ENCODE measurements around the gene FAM107B. TPM values are rescaled to one million over a fixed set of nuclear protein-coding genes. Genes with fewer than 3 reads are reported as not detected.

FAM107B gene
- total RNA-seq, 1 experiment from 2014 or later: 24.5 TPM

GRCh38 chr10:14658331-14659127 is 116.2 kb downstream of the FAM107B start:
- Mint-ChIP-seq H3K27me3 (ENCODE audit: low read depth) (0 out of 2 replicates have a peak, but pooled peaks cover 2% of the 10 kb centered on the region), H3K27ac (no peak overlapping the region), H3K36me3 (ENCODE audit: insufficient read depth in 1 of 3, low read depth in 3 of 3) (no peaks in the 10 kb centered on the region; a peak in 1 of 7 replicates), H3K9me3 (no peaks in the 10 kb centered on the region), H3K4me1 (peaks cover 19 to 26% of the 10 kb centered on the region in 2 experiments), H3K4me3 (no peak overlapping the region)
- H2BK120ac ChIP-seq (ENCODE audit: low read depth, low read length, poor library complexity, severe bottlenecking): no peak overlapping the region
- no peaks in the 10 kb centered on the region for H3K79me1 ChIP-seq (ENCODE audit: insufficient read depth, low read depth, low read length, poor library complexity, severe bottlenecking)
- no peak overlapping the region for H3K23ac ChIP-seq (ENCODE audit: insufficient read length, low read depth, low read length)
- H4K8ac ChIP-seq (replicated peaks; ENCODE audit: insufficient read length, low read depth, low read length): no peak overlapping the region
- TF ChIP-seq CTCF (conservative IDR thresholded peaks at IDR 0.05): no peak
- no peaks in the 10 kb centered on the region for H3K27me3 ChIP-seq (ENCODE audit: insufficient read depth, low read length)
- no peaks in the 10 kb centered on the region for H3K23me2 ChIP-seq (ENCODE audit: insufficient read length, low read depth, low read length, poor library complexity, severe bottlenecking)
- H2BK15ac ChIP-seq (ENCODE audit: low read depth, low read length): no peak overlapping the region
- no peak overlapping the region for H3K18ac ChIP-seq (ENCODE audit: insufficient read length, low read depth, low read length)
- no peaks in the 10 kb centered on the region for H3K4me1 ChIP-seq (ENCODE audit: insufficient read depth, low read length)
- no peak overlapping the region for H3K4ac ChIP-seq (ENCODE audit: low read depth, low read length)
- no peaks in the 10 kb centered on the region for H4K20me1 ChIP-seq (ENCODE audit: control insufficient read depth, insufficient read depth, insufficient read length)
- no peak overlapping the region for H3T11ph ChIP-seq (ENCODE audit: low read length)
- H2BK20ac ChIP-seq (ENCODE audit: low read depth, low read length, poor library complexity, severe bottlenecking): no peak overlapping the region
- no peak overlapping the region for H3K14ac ChIP-seq (ENCODE audit: insufficient read depth, low read length)
- no peaks in the 10 kb centered on the region for H3K79me2 ChIP-seq (ENCODE audit: insufficient read depth, low read length)
- H4K5ac ChIP-seq (ENCODE audit: insufficient read length, low read depth, low read length): no peak overlapping the region
- no peak overlapping the region for H2AK5ac ChIP-seq (ENCODE audit: insufficient read length, low read length)
- H3K27ac ChIP-seq (ENCODE audit: insufficient read length, low read depth, low read length): no peak overlapping the region
- H2BK12ac ChIP-seq (ENCODE audit: insufficient read length, low read depth, low read length): no peak overlapping the region
- H2AFZ ChIP-seq (ENCODE audit: low read length): no peak overlapping the region
- no peak for DNase-seq
- H2BK5ac ChIP-seq (ENCODE audit: insufficient read length, low read length): no peak overlapping the region
- no peak overlapping the region for H4K91ac ChIP-seq (ENCODE audit: insufficient read length, low read depth, low read length)
- no peak overlapping the region for H3K56ac ChIP-seq (ENCODE audit: insufficient read length, low read depth, low read length)
- no peaks in the 10 kb centered on the region for H3K9me3 ChIP-seq (ENCODE audit: control insufficient read depth, low read depth, low read length)
- no CpG with 5 or more reads among the region's 7 CpGs for WGBS (ENCODE audit: extremely low coverage, insufficient read length, low lambda C conversion rate)
- H3K9ac ChIP-seq (ENCODE audit: extremely low read depth, insufficient read length, low read length): no peak overlapping the region
- no peak overlapping the region for H3K4me2 ChIP-seq (ENCODE audit: insufficient read depth, insufficient read length, low read length)

Data from H9 (cell line).